ENCODE results near the gene HPCA. TPM values are rescaled to one million over a fixed set of nuclear protein-coding genes. Genes with fewer than 3 reads are reported as not detected.

The HPCA gene
- total and polyA plus RNA-seq, 2 of the 13 experiments (the other 11 are each of a cell fraction or from before 2014, with no cell fraction given) = not detected

DNA sequence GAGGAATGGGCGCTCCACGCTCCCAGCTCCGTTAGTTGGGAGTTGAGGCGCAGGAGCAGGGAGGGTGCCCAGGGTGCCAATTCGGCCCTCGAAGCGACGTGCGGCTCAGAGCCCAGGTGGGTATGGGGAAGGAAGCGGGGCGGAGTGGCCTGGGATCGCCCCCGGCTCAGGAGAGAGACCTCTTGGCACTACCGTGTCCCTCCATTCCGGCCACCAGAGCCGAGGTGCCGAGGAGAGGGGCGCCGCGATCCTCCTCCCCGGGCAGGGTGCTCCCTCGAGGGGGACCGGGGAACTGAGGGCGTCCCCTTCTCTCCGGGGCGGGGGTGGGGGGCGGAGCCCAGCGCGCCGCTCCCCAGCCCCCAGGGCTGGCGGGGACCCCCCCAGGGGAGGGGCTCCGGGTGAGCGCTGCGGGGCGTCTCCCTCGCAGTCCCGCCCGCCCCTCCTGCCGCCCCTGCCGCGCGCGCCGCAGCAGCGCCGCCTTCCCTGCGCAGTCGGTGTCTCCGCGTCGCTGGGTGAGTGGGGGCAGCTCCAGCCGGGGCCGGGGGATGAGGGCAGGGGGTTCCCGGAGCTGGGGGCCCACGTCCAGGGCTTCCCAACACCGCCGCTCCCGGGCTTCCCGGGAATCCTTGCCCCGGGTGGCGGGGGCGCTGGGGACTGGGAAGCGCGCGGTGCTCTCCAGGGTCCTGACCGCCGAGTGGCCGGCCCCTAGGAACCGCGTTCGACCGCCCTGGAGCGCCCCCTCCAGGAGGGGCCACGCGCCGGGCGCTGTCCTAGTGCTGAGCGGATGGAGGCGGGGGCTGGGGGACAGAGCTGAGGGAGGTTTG, at the start of gene HPCA (continued):
- TF ChIP-seq, protein P1, sequence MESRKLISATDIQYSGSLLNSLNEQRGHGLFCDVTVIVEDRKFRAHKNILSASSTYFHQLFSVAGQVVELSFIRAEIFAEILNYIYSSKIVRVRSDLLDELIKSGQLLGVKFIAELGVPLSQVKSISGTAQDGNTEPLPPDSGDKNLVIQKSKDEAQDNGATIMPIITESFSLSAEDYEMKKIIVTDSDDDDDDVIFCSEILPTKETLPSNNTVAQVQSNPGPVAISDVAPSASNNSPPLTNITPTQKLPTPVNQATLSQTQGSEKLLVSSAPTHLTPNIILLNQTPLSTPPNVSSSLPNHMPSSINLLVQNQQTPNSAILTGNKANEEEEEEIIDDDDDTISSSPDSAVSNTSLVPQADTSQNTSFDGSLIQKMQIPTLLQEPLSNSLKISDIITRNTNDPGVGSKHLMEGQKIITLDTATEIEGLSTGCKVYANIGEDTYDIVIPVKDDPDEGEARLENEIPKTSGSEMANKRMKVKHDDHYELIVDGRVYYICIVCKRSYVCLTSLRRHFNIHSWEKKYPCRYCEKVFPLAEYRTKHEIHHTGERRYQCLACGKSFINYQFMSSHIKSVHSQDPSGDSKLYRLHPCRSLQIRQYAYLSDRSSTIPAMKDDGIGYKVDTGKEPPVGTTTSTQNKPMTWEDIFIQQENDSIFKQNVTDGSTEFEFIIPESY (CRISPR knock-in tag; IDR thresholded peaks at IDR 0.05) = peak; percentile 53; the same call in 1 of the 2 replicates
- TF ChIP-seq CENPT (CRISPR knock-in tag; IDR thresholded peaks at IDR 0.05; ENCODE audit: low read depth) (peak; percentile 94; the same call in 1 of the 2 replicates), BHLHE40 (IDR thresholded peaks at IDR 0.05; ENCODE audit: low read length) (no peak), CBX5 (CRISPR knock-in tag; IDR thresholded peaks at IDR 0.05; ENCODE audit: borderline replicate concordance) (peak; percentile 83; the same call in 1 of the 2 replicates), ZNF572 (CRISPR knock-in tag; IDR thresholded peaks at IDR 0.05) (no peak), NCOR1 (IDR thresholded peaks at IDR 0.05; ENCODE audit: borderline replicate concordance, low read length) (no peak), ZNF792 (CRISPR knock-in tag; IDR thresholded peaks at IDR 0.05) (peak; percentile 98), CHD2 (IDR thresholded peaks at IDR 0.05; ENCODE audit: low read depth, low read length) (no peak)
- TF ChIP-seq, protein P2, sequence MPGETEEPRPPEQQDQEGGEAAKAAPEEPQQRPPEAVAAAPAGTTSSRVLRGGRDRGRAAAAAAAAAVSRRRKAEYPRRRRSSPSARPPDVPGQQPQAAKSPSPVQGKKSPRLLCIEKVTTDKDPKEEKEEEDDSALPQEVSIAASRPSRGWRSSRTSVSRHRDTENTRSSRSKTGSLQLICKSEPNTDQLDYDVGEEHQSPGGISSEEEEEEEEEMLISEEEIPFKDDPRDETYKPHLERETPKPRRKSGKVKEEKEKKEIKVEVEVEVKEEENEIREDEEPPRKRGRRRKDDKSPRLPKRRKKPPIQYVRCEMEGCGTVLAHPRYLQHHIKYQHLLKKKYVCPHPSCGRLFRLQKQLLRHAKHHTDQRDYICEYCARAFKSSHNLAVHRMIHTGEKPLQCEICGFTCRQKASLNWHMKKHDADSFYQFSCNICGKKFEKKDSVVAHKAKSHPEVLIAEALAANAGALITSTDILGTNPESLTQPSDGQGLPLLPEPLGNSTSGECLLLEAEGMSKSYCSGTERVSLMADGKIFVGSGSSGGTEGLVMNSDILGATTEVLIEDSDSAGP (CRISPR knock-in tag; IDR thresholded peaks at IDR 0.05; ENCODE audit: borderline replicate concordance) = peak; percentile 69
- TF ChIP-seq, protein P3, sequence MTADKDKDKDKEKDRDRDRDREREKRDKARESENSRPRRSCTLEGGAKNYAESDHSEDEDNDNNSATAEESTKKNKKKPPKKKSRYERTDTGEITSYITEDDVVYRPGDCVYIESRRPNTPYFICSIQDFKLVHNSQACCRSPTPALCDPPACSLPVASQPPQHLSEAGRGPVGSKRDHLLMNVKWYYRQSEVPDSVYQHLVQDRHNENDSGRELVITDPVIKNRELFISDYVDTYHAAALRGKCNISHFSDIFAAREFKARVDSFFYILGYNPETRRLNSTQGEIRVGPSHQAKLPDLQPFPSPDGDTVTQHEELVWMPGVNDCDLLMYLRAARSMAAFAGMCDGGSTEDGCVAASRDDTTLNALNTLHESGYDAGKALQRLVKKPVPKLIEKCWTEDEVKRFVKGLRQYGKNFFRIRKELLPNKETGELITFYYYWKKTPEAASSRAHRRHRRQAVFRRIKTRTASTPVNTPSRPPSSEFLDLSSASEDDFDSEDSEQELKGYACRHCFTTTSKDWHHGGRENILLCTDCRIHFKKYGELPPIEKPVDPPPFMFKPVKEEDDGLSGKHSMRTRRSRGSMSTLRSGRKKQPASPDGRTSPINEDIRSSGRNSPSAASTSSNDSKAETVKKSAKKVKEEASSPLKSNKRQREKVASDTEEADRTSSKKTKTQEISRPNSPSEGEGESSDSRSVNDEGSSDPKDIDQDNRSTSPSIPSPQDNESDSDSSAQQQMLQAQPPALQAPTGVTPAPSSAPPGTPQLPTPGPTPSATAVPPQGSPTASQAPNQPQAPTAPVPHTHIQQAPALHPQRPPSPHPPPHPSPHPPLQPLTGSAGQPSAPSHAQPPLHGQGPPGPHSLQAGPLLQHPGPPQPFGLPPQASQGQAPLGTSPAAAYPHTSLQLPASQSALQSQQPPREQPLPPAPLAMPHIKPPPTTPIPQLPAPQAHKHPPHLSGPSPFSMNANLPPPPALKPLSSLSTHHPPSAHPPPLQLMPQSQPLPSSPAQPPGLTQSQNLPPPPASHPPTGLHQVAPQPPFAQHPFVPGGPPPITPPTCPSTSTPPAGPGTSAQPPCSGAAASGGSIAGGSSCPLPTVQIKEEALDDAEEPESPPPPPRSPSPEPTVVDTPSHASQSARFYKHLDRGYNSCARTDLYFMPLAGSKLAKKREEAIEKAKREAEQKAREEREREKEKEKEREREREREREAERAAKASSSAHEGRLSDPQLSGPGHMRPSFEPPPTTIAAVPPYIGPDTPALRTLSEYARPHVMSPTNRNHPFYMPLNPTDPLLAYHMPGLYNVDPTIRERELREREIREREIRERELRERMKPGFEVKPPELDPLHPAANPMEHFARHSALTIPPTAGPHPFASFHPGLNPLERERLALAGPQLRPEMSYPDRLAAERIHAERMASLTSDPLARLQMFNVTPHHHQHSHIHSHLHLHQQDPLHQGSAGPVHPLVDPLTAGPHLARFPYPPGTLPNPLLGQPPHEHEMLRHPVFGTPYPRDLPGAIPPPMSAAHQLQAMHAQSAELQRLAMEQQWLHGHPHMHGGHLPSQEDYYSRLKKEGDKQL (CRISPR knock-in tag; IDR thresholded peaks at IDR 0.05; ENCODE audit: low read depth) = peak; percentile 56; the same call in 1 of the 2 replicates
- TF ChIP-seq, protein P4, sequence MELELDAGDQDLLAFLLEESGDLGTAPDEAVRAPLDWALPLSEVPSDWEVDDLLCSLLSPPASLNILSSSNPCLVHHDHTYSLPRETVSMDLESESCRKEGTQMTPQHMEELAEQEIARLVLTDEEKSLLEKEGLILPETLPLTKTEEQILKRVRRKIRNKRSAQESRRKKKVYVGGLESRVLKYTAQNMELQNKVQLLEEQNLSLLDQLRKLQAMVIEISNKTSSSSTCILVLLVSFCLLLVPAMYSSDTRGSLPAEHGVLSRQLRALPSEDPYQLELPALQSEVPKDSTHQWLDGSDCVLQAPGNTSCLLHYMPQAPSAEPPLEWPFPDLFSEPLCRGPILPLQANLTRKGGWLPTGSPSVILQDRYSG (CRISPR knock-in tag; IDR thresholded peaks at IDR 0.05) = peak; percentile 99
- TF ChIP-seq, protein P5, sequence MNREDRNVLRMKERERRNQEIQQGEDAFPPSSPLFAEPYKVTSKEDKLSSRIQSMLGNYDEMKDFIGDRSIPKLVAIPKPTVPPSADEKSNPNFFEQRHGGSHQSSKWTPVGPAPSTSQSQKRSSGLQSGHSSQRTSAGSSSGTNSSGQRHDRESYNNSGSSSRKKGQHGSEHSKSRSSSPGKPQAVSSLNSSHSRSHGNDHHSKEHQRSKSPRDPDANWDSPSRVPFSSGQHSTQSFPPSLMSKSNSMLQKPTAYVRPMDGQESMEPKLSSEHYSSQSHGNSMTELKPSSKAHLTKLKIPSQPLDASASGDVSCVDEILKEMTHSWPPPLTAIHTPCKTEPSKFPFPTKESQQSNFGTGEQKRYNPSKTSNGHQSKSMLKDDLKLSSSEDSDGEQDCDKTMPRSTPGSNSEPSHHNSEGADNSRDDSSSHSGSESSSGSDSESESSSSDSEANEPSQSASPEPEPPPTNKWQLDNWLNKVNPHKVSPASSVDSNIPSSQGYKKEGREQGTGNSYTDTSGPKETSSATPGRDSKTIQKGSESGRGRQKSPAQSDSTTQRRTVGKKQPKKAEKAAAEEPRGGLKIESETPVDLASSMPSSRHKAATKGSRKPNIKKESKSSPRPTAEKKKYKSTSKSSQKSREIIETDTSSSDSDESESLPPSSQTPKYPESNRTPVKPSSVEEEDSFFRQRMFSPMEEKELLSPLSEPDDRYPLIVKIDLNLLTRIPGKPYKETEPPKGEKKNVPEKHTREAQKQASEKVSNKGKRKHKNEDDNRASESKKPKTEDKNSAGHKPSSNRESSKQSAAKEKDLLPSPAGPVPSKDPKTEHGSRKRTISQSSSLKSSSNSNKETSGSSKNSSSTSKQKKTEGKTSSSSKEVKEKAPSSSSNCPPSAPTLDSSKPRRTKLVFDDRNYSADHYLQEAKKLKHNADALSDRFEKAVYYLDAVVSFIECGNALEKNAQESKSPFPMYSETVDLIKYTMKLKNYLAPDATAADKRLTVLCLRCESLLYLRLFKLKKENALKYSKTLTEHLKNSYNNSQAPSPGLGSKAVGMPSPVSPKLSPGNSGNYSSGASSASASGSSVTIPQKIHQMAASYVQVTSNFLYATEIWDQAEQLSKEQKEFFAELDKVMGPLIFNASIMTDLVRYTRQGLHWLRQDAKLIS (CRISPR knock-in tag; IDR thresholded peaks at IDR 0.05) = no peak
- TF ChIP-seq, protein P6, sequence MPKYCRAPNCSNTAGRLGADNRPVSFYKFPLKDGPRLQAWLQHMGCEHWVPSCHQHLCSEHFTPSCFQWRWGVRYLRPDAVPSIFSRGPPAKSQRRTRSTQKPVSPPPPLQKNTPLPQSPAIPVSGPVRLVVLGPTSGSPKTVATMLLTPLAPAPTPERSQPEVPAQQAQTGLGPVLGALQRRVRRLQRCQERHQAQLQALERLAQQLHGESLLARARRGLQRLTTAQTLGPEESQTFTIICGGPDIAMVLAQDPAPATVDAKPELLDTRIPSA (CRISPR knock-in tag; IDR thresholded peaks at IDR 0.05; ENCODE audit: borderline replicate concordance) = peak; percentile 97
